PC-3 (cell line): ENCODE measurements around the gene CSPG4.

Source experiments
- EZH2 ChIP-seq: fragments of 300-600 bp; sonication (generic); IDR thresholded peaks from one replicate; pipeline ENCODE4 v1.6.1; 2017; ENCODE audit warnings: antibody characterized with exemption, mild to moderate bottlenecking, low read length; ENCODE audit not compliant: unreplicated experiment
- TF ChIP-seq, protein P1 (sequence below): fragments of 300-600 bp; sonication (generic); conservative IDR thresholded peaks from 2 replicates; pipeline ENCODE4 v1.5.1; 2017; ENCODE audit warnings: antibody characterized with exemption, low read depth, mild to moderate bottlenecking, low read length

DNA sequence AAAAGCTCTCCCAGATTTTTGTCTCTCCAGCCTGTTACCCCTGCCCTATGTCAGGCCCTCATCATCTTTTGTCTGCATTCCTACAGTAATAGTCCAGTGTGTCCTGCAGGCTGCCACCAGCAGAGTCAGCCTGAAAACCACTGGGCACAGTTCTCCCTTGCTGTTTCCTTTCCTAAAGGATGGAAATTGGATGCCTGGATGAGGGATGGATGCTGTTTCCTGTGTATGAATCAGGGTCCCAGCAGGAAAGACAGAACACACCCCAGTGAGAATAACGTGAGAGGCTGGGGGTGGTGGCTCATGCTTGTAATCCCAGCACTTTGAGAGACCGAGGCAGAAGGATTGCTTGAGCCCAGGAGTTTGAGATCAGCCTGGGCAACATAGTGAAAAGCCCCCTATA lies 68.3 kb downstream of the CSPG4 start:
- TF ChIP-seq, protein P1, sequence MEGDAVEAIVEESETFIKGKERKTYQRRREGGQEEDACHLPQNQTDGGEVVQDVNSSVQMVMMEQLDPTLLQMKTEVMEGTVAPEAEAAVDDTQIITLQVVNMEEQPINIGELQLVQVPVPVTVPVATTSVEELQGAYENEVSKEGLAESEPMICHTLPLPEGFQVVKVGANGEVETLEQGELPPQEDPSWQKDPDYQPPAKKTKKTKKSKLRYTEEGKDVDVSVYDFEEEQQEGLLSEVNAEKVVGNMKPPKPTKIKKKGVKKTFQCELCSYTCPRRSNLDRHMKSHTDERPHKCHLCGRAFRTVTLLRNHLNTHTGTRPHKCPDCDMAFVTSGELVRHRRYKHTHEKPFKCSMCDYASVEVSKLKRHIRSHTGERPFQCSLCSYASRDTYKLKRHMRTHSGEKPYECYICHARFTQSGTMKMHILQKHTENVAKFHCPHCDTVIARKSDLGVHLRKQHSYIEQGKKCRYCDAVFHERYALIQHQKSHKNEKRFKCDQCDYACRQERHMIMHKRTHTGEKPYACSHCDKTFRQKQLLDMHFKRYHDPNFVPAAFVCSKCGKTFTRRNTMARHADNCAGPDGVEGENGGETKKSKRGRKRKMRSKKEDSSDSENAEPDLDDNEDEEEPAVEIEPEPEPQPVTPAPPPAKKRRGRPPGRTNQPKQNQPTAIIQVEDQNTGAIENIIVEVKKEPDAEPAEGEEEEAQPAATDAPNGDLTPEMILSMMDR: no peak
- TF ChIP-seq EZH2: no peak
